A673 (cell line): ENCODE results near the gene ESD.

ENCODE experiments used
- EZH2 ChIP-seq: fragments of 200-600 bp; sonication (generic); IDR thresholded peaks from 2 replicates; pipeline ENCODE4 v1.6.1; 2017; ENCODE audit warnings: borderline replicate concordance, low read depth, mild to moderate bottlenecking, mixed read lengths, antibody characterized with exemption, low read length; ENCODE audit not compliant: poor library complexity, severe bottlenecking
- TF ChIP-seq, protein P1 (sequence below): fragments of 300-800, 200-600 bp; sonication (generic); conservative IDR thresholded peaks from 2 replicates; pipeline ENCODE4 v1.5.1; 2017; ENCODE audit warnings: low read depth, mild to moderate bottlenecking, antibody characterized with exemption, low read length, moderate library complexity, mixed read lengths

DNA sequence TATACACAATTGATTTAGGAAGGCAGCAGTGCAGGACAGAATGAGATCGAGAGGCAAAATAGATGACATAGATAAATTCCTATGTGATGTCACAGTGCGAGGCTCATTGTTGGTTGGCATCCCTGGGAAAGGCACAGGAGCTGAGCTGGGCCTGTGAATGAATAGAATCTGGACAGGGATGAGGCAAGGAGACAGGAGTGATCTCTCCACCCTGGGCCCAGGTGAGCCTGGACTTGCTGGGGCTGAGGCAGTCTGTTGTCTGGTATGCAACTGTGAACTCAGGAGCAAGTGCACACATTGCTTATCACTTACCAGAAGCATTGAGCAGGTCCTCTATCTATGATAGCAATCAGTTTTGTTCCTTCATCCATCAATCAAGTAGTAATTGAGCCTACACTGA, 48.2 kb upstream of the ESD start:
- TF ChIP-seq, protein P1, sequence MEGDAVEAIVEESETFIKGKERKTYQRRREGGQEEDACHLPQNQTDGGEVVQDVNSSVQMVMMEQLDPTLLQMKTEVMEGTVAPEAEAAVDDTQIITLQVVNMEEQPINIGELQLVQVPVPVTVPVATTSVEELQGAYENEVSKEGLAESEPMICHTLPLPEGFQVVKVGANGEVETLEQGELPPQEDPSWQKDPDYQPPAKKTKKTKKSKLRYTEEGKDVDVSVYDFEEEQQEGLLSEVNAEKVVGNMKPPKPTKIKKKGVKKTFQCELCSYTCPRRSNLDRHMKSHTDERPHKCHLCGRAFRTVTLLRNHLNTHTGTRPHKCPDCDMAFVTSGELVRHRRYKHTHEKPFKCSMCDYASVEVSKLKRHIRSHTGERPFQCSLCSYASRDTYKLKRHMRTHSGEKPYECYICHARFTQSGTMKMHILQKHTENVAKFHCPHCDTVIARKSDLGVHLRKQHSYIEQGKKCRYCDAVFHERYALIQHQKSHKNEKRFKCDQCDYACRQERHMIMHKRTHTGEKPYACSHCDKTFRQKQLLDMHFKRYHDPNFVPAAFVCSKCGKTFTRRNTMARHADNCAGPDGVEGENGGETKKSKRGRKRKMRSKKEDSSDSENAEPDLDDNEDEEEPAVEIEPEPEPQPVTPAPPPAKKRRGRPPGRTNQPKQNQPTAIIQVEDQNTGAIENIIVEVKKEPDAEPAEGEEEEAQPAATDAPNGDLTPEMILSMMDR = no peak
- no peak for TF ChIP-seq EZH2
